G401.6 (cell line): Measurements from ENCODE around the gene GH1.
"Not testable (repeated sequence)": the region's sequence is repeated elsewhere in the genome, so short reads cannot be mapped to it uniquely, and the experiment has no call there.

Experiments used
- FAIRE-seq: peaks from 2 replicates; lab custom pipeline; 2012; peaks lifted over from hg19 to GRCh38; lab: Jason Lieb, UNC

GH1 gene

DNA sequence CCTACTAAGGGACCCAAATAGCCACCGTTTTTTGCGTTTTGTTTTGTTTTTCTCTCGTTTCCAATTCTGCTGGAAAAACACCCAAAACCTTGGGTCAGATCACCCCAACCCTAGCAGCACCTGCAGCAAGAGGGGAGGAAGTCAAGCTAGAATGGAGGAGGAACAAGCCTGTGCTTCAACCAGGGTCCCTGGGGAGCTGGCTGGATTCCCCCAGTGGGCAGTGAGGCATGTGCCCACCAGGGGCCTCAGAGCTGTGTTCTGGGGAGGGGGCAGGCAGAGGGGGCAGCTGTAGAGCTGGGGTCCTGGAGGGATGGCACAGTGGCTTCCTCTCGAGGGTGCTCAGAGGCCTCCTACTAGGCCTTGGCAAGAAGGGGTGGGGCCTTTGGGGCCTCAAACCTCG, 7.0 kb upstream of the GH1 start:
- no peak for FAIRE-seq

DNA sequence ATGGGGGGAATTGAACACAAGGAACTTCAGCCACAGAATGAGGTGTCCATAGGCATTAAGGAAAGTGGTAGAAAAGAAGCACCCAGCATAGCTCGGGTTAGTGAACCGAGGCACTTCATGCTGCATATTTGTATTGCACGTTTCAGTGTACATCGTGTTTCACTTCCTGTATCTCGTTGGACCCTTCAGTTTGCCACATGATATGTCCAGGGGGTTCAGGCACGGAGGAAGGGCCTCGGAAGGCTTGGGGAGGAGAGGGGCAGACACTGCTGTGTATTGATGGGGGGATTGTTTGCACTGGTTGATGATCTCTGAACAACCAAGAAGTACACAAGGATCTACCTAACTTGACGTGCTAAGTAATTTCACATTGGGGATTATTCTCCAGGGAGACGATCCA, 3.8 kb upstream of the GH1 start:
- FAIRE-seq, result not testable (repeated sequence)

DNA sequence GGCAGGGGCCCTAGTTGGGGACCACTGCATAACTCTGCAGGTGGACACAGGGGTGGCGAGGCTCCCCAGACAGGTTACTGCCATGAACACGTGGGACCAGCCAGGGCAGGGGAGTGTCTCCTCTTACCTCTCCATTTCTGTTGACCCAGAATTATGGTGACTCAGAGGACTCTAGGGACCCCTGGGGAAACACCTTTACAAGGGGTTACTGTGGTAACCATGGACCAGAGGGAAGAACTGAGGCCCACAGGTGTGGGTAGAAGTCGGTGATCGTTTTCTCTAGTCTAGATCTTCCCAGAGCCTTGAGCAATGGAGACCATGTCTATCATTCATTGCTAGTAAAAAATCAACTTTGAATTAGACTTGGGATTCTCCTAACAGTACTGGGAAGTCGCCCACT, 2.1 kb upstream of the GH1 start:
- FAIRE-seq, result not testable (repeated sequence)

DNA sequence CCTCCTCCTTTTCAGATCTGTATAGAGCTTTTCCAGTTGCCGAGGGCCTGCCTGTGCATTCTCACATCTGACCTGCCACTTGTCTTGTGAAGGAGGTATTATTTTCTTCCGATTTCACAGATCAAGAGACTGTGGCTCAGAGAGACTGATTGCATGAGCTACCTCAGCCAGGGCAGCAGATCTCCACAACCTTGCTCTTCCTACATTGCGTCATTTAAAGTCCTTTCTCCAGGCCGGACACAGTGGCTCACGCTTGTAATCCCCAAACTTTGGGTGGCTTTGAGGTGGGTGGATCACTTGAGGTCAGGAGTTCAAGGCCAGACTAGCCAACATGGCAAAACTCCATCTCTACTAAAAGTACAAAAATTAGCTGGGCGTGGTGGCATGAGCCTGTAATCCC, 1.4 kb upstream of the GH1 start:
- not testable (repeated sequence) for FAIRE-seq

DNA sequence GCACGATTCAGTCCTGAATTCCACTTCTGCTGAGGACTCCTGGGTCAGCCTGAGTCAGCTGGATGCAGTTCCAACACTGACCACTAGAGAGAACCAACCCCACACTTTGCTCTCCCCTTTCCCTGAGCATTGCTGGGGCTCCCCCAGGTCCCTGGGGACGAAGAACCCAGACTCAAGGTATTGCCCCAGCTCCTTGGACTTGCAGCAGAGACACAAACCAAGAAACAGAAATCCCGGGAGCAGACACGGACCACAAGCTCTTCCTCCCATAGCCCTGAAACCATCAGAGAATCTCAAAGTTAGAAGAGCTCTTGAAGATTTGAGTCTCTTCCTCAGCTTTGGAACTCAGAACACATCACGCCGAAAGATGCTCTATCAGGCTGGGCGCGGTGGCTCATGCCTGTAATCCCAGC, 678 bp upstream of the GH1 start:
- FAIRE-seq, result no peak

DNA sequence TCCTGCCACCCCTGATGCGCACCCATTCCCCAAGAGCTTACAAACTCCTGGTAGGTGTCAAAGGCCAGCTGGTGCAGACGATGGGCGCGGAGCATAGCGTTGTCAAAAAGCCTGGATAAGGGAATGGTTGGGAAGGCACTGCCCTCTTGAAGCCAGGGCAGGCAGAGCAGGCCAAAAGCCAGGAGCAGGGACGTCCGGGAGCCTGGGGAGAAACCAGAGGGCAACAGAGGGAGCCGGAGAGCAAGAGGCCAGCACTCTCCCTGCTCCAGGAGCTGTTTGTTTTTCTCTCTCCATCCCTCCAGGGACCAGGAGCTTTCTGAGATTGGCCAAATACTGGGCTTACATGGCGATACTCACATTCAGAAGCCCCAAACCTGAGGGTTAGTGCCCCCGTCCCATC, 334 bp downstream of the GH1 start:
- FAIRE-seq, result no peak

DNA sequence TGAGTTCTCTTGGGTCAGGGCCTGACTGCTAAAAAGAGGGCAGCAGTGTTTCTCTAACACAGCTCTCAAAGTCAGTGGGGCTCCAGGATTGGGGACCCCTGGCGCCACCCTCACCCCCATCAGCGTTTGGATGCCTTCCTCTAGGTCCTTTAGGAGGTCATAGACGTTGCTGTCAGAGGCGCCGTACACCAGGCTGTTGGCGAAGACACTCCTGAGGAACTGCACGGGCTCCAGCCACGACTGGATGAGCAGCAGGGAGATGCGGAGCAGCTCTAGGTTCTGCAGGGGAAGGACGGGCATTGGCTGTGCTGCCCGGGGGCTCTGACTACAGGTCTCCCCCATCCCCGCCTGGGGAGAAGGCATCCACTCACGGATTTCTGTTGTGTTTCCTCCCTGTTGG, 993 bp downstream of the GH1 start:
- FAIRE-seq, result no peak

DNA sequence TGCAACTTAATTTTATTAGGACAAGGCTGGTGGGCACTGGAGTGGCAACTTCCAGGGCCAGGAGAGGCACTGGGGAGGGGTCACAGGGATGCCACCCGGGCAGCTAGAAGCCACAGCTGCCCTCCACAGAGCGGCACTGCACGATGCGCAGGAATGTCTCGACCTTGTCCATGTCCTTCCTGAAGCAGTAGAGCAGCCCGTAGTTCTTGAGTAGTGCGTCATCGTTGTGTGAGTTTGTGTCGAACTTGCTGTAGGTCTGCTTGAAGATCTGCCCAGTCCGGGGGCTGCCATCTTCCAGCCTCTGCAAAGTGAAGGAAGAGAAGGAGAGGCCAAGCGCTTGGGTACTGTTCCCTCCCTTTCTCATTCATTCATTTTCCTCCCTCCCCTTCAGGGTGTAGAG, 1.4 kb downstream of the GH1 start:
- not testable (repeated sequence) for FAIRE-seq

DNA sequence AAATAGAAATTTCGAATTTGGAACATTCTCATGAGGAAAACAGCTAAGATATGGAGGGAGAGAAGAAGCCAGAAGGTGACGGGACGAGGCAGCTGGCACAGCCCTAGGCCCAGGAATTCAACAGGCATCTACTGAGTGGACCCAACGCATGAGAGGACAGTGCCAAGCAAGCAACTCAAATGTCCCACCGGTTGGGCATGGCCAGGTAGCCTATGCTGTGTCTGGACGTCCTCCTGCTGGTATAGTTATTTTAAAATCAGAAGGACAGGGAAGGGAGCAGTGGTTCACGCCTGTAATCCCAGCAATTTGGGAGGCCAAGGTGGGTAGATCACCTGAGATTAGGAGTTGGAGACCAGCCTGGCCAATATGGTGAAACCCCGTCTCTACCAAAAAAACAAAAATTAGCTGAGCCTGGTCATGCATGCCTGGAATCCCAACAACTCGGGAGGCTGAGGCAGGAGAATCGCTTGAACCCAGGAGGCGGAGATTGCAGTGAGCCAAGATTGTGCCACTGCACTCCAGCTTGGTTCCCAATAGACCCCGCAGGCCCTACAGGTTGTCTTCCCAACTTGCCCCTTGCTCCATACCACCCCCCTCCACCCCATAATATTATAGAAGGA, 2.0 kb downstream of the GH1 start:
- no peak for FAIRE-seq

DNA sequence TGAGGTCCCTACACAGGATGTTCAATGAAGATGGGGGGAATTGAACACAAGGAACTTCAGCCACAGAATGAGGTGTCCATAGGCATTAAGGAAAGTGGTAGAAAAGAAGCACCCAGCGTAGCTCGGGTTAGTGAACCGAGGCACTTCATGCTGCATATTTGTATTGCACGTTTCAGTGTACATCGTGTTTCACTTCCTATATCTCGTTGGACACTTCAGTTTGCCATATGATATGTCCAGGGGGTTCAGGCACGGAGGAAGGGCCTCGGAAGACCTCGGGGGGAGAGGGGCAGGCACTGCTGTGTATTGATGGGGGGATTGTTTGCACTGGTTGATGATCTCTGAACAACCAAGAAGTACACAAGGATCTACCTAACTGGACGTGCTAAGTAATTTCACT, 2.9 kb downstream of the GH1 start:
- not testable (repeated sequence) for FAIRE-seq

DNA sequence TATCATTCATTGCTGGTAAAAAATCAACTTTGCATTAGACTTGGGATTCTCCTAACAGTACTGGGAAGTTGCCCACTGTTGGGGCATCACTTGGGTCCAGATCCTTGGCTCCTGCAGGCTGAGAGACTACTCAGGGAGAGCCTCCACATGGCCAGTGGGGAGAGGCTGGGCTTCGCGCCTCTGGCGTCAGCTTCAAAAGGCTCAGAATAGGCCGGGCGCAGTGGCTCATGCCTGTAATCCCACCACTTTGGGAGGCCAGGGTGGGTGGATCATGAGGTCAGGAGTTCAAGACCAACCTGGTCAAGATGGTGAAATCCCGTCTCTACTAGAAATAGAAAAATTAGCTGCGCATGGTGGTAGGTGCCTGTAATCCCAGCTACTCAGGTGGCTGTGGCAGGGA, 4.2 kb downstream of the GH1 start:
- no peak for FAIRE-seq

DNA sequence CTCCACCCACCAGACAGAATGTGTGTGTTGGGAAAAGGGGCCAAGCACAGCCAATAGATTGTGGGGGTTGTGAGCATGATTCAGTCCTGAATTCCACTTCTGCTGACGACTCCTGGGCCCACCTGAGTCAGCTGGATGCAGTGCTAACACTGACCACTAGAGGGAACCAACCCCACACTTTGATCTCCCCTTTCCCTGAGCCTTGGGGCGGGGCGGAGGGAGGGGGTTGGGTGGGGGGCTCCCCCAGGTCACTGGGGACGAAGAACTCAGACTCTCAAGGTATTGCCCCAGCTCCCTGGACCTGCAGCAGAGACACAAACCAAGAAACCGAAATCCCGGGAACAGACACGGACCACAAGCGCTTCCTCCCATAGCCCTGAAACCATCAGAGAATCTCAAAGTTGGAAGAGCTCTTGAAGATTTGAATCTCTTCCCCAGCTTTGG, 7.0 kb downstream of the GH1 start:
- FAIRE-seq, result no peak

DNA sequence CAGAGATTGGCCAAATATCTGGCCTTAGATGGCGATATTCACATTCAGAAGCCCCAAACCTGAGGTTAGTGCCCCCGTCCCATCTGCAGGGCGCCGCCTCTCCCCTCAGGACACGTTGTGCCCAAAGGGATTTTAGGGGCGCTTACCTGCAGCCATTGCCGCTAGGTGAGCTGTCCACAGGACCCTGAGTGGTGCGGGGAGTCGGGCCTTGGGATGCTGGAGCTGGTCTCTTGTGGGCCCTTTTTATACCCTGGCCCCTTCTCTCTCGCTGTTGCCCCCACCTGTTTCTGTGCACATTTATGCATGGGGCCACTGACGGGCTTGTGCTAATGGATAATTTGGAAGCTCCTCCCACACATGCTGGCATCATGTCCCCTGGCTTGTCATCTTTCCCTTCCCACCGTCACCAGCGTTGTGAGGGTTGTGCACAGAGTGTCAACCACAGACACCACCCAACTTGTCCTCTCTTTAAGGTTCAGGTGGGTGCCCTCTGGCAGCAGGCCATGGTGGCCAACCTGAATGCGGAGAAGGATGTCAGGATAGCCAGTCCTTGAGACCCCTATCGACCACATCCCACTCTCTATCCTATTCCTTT, 7.5 kb downstream of the GH1 start, which contains the start of gene CSHL1:
Gene CSHL1 (minus strand): TSS at position 218 of the 595 bp plus-strand sequence. CDS start 62 bp downstream, at position 156.
- FAIRE-seq, result no peak

DNA sequence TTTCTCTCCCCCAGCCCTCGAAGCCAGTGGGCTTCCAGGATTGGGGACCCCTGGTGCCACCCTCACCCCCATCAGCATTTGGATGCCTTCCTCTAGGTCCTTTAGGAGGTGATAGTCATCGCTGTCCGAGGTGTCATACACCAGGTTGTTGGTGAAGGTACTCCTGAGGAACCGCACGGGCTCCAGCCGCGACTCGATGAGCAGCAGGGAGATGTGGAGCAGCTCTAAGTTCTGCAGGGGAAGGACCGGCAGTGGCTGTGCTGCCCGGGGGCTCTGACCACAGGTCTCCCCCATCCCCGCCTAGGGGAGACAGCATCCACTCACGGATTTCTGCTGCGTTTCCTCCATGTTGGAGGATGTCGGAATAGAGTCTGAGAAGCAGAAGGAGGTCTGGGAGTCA, 8.5 kb downstream of the GH1 start:
- no peak for FAIRE-seq

DNA sequence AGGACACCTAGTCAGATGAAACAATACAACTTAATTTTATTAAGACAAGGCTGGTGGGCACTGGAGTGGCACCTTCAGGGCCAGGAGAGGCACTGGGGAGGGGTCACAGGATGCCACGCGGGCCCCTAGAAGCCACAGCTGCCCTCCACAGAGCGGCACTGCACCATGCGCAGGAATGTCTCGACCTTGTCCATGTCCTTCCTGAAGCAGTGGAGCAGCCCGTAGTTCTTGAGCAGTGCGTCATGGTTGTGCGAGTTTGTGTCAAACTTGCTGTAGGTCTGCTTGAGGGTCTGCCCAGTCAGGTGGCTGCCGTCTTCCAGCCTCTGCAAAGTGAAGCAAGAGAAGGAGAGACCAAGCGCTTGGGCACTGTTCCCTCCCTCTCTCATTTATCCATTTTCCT, 9.1 kb downstream of the GH1 start:
- not testable (repeated sequence) for FAIRE-seq

DNA sequence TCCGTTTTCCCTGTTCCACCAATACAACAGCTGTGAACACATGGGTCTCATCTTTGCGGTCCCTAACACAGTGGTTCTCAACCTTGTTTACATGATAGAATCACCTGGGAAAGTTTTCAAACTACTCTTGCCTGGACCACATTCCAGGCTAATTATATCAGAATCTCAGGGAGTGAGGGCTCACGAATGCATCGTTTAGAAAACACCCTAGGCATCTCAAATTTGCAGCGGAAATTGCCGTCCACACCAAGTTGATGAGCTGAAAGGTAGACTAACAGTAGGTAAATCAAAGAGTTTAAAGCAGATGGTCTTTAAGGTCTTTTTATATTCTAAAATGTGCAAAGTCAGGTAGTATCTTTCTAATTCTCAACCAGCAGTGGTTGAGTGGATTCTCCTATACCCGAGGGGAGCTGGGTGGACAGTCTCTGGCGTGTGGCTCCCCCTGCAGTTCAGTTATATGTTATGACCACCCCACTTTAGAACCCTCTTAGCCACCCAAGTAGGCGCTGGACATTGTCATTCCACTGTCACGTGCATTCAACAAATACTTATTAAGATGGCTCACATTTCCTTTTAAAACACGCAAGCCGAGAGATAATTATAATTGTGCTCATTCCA, 11.4 kb downstream of the GH1 start:
- not testable (repeated sequence) for FAIRE-seq

DNA sequence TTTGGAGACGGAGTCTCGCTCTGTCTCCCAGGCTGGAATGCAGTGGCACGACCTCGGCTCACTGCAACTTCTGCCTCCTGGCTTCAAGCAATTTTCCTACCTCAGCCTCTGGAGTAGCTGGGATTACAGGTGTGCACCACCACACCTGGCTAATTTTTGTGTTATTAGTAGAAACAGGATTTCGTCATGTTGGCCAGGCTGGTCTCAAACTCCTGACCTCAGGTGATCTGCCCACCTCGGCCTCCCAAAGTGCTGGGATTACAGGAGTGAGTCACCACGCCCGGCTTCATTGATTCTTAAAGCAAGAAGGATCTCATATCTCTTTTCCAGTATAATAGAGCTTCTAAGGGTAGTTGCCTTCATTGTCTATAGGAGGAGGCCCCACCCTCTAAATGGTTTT, 13.8 kb downstream of the GH1 start:
- FAIRE-seq, result not testable (repeated sequence)

DNA sequence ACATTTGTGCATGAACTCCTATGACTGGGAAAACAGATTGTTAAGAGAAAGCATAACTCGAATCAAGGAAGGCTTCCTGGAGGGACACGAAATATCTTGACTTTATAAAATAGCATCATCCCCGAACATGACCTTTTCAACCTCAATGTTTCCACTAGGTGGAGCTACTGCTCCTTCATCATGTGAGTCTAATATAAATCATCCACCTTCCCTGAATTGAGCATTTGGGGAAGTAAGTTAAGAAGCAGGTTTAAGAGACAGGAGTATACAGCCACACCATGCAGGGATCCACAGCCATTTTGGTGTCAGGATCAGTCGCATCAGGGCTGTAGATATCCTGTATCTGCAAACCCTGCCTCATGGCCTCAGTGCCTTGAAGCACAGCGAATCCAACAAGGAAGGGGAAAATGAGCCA, 14.8 kb downstream of the GH1 start:
- peak; percentile 33 for FAIRE-seq

DNA sequence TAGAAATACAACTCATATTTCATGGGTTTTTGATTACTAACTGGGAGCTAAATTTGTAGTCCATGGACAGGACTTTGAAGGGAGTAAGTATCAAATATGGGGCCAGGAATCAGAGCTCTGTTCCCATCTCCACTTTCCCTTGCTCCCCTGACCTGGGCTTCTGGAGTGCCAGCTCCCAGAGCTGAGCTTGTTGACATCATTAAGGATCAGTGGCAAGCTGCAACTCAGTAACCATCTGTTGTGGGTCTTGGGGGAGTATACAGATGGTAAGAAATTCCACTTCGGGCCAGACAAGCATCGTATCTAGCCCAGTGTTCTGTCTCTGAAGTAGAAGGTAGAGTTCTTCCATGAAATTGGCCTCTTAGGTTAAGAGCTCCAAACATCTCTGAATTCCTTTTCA, 16.7 kb downstream of the GH1 start:
- FAIRE-seq, result not testable (repeated sequence)

DNA sequence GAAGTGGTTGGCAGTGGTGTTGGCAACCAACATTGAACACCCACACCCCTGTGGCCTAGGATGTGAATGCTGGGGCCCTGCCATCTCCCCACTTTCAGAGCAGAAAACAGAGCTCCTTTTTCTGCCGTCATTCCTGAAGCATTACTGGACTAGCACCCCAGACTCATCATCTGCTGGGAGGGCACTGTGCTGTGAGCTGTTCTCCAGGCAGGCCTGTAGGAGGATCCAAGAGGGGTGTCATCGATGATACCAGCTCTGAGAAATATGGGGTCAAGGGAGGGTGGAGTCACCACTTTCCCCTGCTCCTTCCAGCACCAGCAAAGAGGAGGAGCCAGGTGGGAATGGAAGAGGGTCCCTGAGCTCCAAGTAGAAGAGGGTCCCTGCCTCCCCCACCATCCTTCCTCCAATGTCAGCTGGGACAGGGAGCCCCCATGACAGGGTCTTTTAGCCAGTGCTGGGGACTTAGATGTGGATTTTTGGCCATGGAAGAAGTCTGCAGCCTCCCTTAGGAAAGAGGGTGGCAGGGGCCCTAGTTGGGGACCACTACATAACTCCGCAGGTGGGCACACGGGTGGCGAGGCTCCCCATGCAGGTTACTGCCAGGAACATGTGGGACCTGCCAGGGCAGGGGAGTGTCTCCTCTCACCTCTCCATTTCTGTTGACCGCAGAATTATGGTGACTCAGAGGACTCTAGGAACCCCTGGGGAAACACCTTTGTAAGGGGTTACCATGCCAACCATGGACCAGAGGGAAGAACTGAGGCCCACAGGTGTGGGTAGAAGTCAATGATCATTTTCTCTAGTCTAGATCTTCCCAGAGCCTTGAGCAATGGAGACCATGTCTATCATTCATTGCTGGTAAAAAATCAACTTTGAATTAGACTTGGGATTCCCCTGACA, 19.5 kb downstream of the GH1 start:
- FAIRE-seq, result not testable (repeated sequence)

DNA sequence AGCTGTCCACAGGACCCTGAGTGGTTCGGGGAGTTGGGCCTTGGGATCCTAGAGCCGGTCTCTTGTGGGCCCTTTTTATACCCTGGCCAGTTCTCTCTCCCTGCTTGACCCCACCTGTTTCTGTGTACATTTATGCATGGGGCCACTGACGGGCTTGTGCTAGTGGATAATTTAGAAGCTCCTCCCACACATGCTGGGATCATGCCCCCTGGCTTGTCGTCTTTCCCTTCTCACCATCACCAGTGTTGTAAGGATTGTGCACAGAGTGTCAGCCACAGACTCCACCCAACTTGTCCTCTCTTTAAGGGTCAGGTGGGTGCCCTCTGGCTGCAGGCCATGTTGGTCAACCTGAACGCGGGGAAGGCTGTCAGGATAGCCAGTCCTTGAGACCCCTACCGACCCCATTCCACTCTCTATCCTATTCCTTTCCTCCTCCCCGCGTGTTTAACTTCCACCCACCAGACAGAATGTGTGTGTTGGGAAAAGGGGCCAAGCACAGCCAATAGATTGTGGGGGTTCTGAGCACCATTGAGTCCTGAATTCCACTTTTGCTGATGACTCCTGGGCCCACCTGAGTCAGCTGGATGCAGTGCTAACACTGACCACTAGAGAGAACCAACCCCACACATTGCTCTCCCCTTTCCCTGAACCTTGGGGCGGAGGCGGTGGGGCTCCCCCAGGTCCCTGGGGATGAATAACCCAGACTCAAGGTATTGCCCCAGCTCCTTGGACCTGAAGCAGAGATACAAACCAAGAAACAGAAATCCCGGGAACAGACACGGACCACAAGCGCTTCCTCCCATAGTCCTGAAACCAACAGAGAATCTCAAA, 21.9 kb downstream of the GH1 start, which contains the start of gene CSH1:
Gene CSH1 (minus strand): TSS at position 51 of the 831 bp plus-strand sequence. CDS start 63 bp downstream, outside the sequence.
- not testable (repeated sequence) for FAIRE-seq

DNA sequence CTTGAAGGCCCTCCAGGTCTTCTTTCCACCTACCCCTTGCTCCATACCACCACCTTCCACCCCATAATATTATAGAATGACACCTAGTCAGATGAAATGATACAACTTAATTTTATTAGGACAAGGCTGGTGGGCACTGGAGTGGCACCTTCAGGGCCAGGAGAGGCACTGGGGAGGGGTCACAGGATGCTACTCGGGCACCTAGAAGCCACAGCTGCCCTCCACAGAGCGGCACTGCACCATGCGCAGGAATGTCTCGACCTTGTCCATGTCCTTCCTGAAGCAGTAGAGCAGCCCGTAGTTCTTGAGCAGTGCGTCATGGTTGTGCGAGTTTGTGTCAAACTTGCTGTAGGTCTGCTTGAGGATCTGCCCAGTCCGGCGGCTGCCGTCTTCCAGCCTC, 23.8 kb downstream of the GH1 start:
- not testable (repeated sequence) for FAIRE-seq
